NT2/D1 (cell line): ENCODE measurements around the gene C10orf90.

Experiments used
- DNase-seq: peaks from one replicate; pipeline ENCODE4 v3.0.0-alpha.2; 2011; ENCODE audit warnings: low read depth, low spot score
- H3K27me3 ChIP-seq: 2 replicates; pipeline ENCODE4 v1.6.0; 2011; ENCODE audit warnings: mild to moderate bottlenecking; ENCODE audit not compliant: insufficient read length, insufficient read depth
- H3K36me3 ChIP-seq: 2 replicates; pipeline ENCODE4 v1.6.1; 2011; ENCODE audit warnings: mild to moderate bottlenecking, low read length, mixed read lengths; ENCODE audit not compliant: insufficient read depth, insufficient read length
- H3K4me1 ChIP-seq: 2 replicates; pipeline ENCODE4 v1.5.1; 2011; ENCODE audit not compliant: insufficient read depth, insufficient read length
- H3K4me3 ChIP-seq: 2 replicates; pipeline ENCODE4 v1.5.1; 2011; ENCODE audit warnings: low read depth; ENCODE audit not compliant: insufficient read length
- H3K9ac ChIP-seq: 2 replicates; pipeline ENCODE4 v1.6.0; 2011; ENCODE audit warnings: low read depth; ENCODE audit not compliant: insufficient read length
- H3K9me3 ChIP-seq: 2 replicates; pipeline ENCODE4 v1.5.1; 2011; ENCODE audit warnings: mild to moderate bottlenecking, low read length; ENCODE audit not compliant: insufficient read depth
- SUZ12 ChIP-seq: IDR thresholded peaks from 2 replicates; pipeline ENCODE4 v1.6.1; 2011; ENCODE audit not compliant: insufficient read length, insufficient read depth; ENCODE audit errors: extremely low read depth
- YY1 ChIP-seq: IDR thresholded peaks from 2 replicates; pipeline ENCODE4 v1.6.1; 2011; ENCODE audit not compliant: insufficient read length, insufficient read depth
- ZNF274 ChIP-seq: IDR thresholded peaks from 2 replicates; pipeline ENCODE4 v1.6.1; 2011; ENCODE audit warnings: mild to moderate bottlenecking, low read depth, low read length

The C10orf90 gene

DNA sequence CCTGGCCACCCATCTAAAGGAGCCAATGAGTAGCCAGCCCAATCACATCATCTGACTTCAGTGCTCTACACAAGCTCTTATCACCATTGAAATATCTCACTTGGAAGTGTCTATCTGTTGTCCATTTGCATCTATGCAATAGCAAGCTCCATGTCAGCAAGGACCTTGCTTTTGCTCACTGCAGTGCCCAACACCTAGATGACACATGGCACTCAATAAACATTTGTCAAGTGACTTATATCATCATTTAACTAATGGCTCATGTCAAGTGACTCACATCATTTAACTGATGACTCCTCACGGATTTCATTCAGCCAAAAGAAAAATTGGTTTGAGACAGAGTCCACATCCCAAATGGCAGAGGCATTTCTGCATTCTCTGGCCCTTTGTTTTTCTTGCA is 189.3 kb downstream of the C10orf90 start:
- no peak for TF ChIP-seq ZNF274
- H3K4me1 ChIP-seq: no peaks in the 10 kb centered on the region
- H3K9me3 ChIP-seq: no peaks in the 10 kb centered on the region
- no peak overlapping the region for H3K4me3 ChIP-seq
- no peaks in the 10 kb centered on the region for H3K36me3 ChIP-seq
- no peak for DNase-seq
- no peaks in the 10 kb centered on the region for H3K27me3 ChIP-seq
- no peak overlapping the region for H3K9ac ChIP-seq

- no peaks in the 10 kb centered on the region for H3K9me3 ChIP-seq
- no peaks in the 10 kb centered on the region for H3K36me3 ChIP-seq
- no peak overlapping the region for H3K9ac ChIP-seq
- H3K4me3 ChIP-seq: no peak overlapping the region
- no peak for DNase-seq
- H3K27me3 ChIP-seq: no peaks in the 10 kb centered on the region
- TF ChIP-seq SUZ12 (no peak), ZNF274 (no peak), YY1 (no peak)
- H3K4me1 ChIP-seq: no peaks in the 10 kb centered on the region
These were observed 189.8 kb downstream of the C10orf90 start for GRCh38 chr10:126480648-126481047.

DNA sequence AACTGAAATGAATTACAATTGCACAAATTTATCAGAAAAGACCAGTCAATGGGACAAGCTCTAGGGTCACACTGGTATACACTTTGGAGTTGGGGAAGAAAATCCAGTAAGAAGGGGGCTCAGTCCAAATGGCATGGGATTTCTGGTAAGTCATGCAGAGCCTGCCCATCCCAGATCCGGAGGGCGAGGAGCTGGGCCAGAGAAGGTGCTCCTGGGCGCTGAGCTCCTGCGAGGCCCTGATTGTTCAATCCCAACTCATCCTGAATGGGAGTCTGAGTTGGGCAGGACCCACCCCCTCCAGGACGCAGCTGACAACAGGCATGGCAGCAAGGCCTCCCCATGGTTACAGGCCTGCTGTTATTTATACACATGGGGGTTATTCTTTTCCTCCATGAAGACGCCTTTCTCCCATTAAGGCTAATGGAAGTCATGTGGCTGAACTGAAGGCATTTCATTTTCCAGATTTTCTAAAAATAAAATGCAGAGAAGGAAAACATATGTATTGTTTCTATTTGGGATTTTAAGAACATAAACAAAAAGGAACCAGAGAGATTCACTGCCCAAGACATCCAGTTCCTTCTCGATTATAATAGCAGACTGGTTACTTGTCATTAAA is 191.1 kb downstream of the C10orf90 start:
- Histone ChIP-seq H3K9ac (no peak overlapping the region), H3K9me3 (no peaks in the 10 kb centered on the region), H3K4me1 (no peaks in the 10 kb centered on the region), H3K36me3 (no peaks in the 10 kb centered on the region), H3K27me3 (no peaks in the 10 kb centered on the region), H3K4me3 (no peak overlapping the region)
- TF ChIP-seq ZNF274 (no peak), SUZ12 (no peak), YY1 (no peak)
- no peak for DNase-seq

- H3K4me1 ChIP-seq: no peaks in the 10 kb centered on the region
- no peak overlapping the region for H3K9ac ChIP-seq
- H3K9me3 ChIP-seq: no peaks in the 10 kb centered on the region
- TF ChIP-seq ZNF274: no peak
- no peak for TF ChIP-seq YY1
- TF ChIP-seq SUZ12: no peak
- no peaks in the 10 kb centered on the region for H3K36me3 ChIP-seq
- no peak for DNase-seq
- no peaks in the 10 kb centered on the region for H3K27me3 ChIP-seq
- no peak overlapping the region for H3K4me3 ChIP-seq
These were observed 191.9 kb downstream of the C10orf90 start for GRCh38 chr10:126478546-126478945.

- Histone ChIP-seq H3K27me3 (no peaks in the 10 kb centered on the region), H3K9me3 (no peaks in the 10 kb centered on the region), H3K9ac (no peak overlapping the region), H3K4me3 (no peak overlapping the region), H3K4me1 (no peaks in the 10 kb centered on the region), H3K36me3 (no peaks in the 10 kb centered on the region)
- no peak for DNase-seq
- TF ChIP-seq YY1 (no peak), SUZ12 (no peak), ZNF274 (no peak)
These were observed 194.2 kb downstream of the C10orf90 start for GRCh38 chr10:126476246-126476645.

DNA sequence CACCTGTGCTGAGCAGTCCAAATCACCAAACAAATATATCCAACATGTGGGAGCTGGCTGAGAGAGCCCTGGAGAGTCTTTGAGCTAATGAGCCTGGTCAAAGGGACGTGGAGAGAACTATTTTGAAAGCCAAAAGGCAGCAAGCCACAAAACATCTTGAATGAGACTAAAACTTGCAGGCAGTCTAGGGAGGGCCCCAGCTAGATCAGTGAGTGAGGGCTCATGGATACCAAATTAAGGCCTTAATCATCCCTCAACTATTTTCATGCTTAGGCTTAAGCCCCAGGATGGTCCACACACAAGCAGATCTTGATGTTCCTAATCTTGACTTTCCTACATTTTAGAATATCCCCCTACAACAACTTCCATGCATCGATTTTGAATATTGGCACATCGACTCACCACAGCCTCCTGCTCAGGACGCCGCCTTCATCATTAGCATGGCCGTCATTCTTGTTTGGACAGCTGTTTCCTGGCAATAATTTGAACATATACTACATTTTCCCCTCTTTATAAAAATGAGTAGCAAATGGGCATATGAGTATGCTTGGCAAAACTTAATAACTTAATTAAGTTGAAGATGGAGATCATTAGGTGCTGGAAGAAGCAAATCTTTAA is 195.3 kb downstream of the C10orf90 start:
- no peaks in the 10 kb centered on the region for H3K27me3 ChIP-seq
- no peaks in the 10 kb centered on the region for H3K4me1 ChIP-seq
- TF ChIP-seq YY1 (no peak), SUZ12 (no peak), ZNF274 (no peak)
- no peaks in the 10 kb centered on the region for H3K9me3 ChIP-seq
- H3K4me3 ChIP-seq: no peak overlapping the region
- no peaks in the 10 kb centered on the region for H3K36me3 ChIP-seq
- no peak overlapping the region for H3K9ac ChIP-seq
- DNase-seq: no peak

DNA sequence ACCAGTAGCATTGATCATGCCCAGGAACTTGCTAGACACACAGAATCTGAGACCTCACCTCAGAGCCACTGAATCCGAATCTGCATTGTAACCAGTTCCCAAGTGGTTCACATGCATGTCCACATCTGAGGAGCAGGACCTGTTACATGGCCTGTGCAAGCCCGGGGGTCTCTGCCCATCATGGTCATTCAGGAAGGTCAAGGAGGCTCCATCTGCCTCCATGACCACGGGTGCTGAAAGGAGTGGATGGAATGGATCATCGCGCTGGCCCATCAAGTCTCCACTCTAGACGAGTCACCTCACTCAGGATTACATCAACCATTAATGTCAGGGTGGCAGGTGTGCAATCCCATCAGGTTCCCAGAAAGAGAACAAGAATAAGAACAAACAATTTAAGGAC is 196.5 kb downstream of the C10orf90 start:
- H3K9me3 ChIP-seq: no peaks in the 10 kb centered on the region
- TF ChIP-seq YY1 (no peak), SUZ12 (no peak), ZNF274 (no peak)
- H3K4me3 ChIP-seq: no peak overlapping the region
- H3K36me3 ChIP-seq: no peaks in the 10 kb centered on the region
- H3K4me1 ChIP-seq: peaks cover 3% of the 10 kb centered on the region
- H3K27me3 ChIP-seq: no peaks in the 10 kb centered on the region
- DNase-seq: no peak
- no peak overlapping the region for H3K9ac ChIP-seq
